ENCODE results near the gene MYO9B. TPM values are rescaled to one million over a fixed set of nuclear protein-coding genes. Genes with fewer than 3 reads are reported as not detected.

The MYO9B gene
- total RNA-seq, 1 experiment from 2014 or later = 58.6 TPM

DNA sequence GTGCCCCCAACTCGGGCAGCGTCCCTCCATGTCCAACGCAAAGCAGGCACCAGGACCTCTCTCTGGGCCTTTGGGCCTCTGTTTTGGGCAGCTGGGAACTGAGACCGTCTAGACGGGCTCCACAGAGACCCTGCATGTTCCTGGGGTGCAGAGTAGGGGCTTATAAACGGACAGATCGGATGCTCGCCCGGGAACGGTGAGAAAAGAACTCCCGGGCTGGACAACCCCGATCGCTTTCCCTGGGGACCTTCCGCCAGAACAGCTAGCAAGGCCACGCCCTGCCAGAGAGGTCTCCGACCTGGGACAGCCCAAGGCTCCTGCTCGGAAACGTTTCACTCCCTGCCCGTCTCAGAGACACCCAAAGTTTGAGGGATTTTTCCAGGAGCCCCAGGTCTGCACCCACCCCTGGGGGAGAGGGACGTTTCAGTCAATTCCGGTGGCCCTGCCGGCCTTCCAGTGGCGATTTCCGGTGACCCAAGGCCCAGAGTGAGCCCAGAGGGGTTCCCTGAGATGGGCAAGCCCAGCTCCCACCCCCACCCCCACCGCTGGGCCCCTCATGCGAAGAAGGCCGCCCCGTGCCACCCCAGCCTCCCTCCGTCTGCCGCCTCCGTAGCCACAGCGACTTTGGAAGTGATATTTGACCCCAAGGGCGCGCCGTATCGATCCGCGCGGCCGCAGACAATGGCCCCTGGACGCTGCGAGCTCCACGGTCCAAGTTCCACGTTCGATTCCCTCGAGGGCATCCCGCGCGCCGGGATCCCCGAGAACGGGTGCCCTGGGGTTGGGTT lies 168.4 kb downstream of the MYO9B start:
- no peaks in the 10 kb centered on the region for H3K27me3 ChIP-seq (ENCODE audit: insufficient read depth, low read length)
- H3K27ac Mint-ChIP-seq = peak overlapping the region; percentile 58 to 93 (median 82); a peak in 4 of 7 replicates
- H3K79me2 ChIP-seq (ENCODE audit: insufficient read depth, low read length) = peaks cover 26% of the 10 kb centered on the region; the same call in 1 of the 2 replicates
- no peak overlapping the region for H3K18ac ChIP-seq (ENCODE audit: insufficient read length, low read depth, low read length)
- peaks cover 2% of the 10 kb centered on the region; the same call in 1 of the 2 replicates for H3K27me3 Mint-ChIP-seq (ENCODE audit: low read depth)
- peaks cover 0 to 3% of the 10 kb centered on the region in 2 experiments; a peak in 1 of 5 replicates for H3K9me3 Mint-ChIP-seq
- H2BK12ac ChIP-seq (ENCODE audit: insufficient read length, low read depth, low read length) = no peak overlapping the region
- H4K8ac ChIP-seq (replicated peaks; ENCODE audit: insufficient read length, low read depth, low read length) = no peak overlapping the region
- H3K14ac ChIP-seq (ENCODE audit: insufficient read depth, low read length) = peak overlapping the region; percentile 44; the same call in 1 of the 2 replicates
- H3K9ac ChIP-seq (ENCODE audit: extremely low read depth, insufficient read length, low read length) = peak overlapping the region; percentile 6
- no peak overlapping the region for H2AFZ ChIP-seq (ENCODE audit: low read length)
- no peak for TF ChIP-seq CTCF (conservative IDR thresholded peaks at IDR 0.05)
- peaks cover 0 to 22% (median 20%) of the 10 kb centered on the region in 3 experiments; a peak in 6 of 7 replicates for H3K36me3 Mint-ChIP-seq (ENCODE audit: insufficient read depth in 1 of 3, low read depth in 3 of 3)
- no peak overlapping the region for H4K5ac ChIP-seq (ENCODE audit: insufficient read length, low read depth, low read length)
- no peaks in the 10 kb centered on the region for H3K9me3 ChIP-seq (ENCODE audit: control insufficient read depth, low read depth, low read length)
- no CpG with 5 or more reads among the region's 52 CpGs for WGBS (ENCODE audit: extremely low coverage, insufficient read length, low lambda C conversion rate)
- H4K20me1 ChIP-seq (ENCODE audit: control insufficient read depth, insufficient read depth, insufficient read length) = no peaks in the 10 kb centered on the region
- peaks cover 43 to 48% of the 10 kb centered on the region in 2 experiments for H3K4me1 Mint-ChIP-seq
- peaks cover 3% of the 10 kb centered on the region for H3K79me1 ChIP-seq (ENCODE audit: insufficient read depth, low read depth, low read length, poor library complexity, severe bottlenecking)
- H2BK20ac ChIP-seq (ENCODE audit: low read depth, low read length, poor library complexity, severe bottlenecking) = no peak overlapping the region
- no peak overlapping the region for H3K23ac ChIP-seq (ENCODE audit: insufficient read length, low read depth, low read length)
- no peak overlapping the region for H4K91ac ChIP-seq (ENCODE audit: insufficient read length, low read depth, low read length)
- peaks cover 4% of the 10 kb centered on the region; the same call in 1 of the 2 replicates for H3K4me1 ChIP-seq (ENCODE audit: insufficient read depth, low read length)
- no peak overlapping the region for H2BK5ac ChIP-seq (ENCODE audit: insufficient read length, low read length)
- H2BK120ac ChIP-seq (ENCODE audit: low read depth, low read length, poor library complexity, severe bottlenecking) = no peak overlapping the region
- H3K27ac ChIP-seq (ENCODE audit: insufficient read length, low read depth, low read length) = no peak overlapping the region
- no peak overlapping the region for H3T11ph ChIP-seq (ENCODE audit: low read length)
- no peak overlapping the region for H3K4ac ChIP-seq (ENCODE audit: low read depth, low read length)
- no peak overlapping the region for H2AK5ac ChIP-seq (ENCODE audit: insufficient read length, low read length)
- no peak overlapping the region for H2BK15ac ChIP-seq (ENCODE audit: low read depth, low read length)
- peak overlapping the region; percentile 91 to 95 for H3K4me3 Mint-ChIP-seq
- peaks cover 17% of the 10 kb centered on the region for H3K23me2 ChIP-seq (ENCODE audit: insufficient read length, low read depth, low read length, poor library complexity, severe bottlenecking)
- peak overlapping the region; percentile 63 for H3K4me2 ChIP-seq (ENCODE audit: insufficient read depth, insufficient read length, low read length)
- H3K56ac ChIP-seq (ENCODE audit: insufficient read length, low read depth, low read length) = no peak overlapping the region
- peak; percentile 59 for DNase-seq
